Hematopoietic multipotent progenitor cell (in vitro differentiated cells): ENCODE results near the gene RASGRP3. TPM values are rescaled to one million over a fixed set of nuclear protein-coding genes. Genes with fewer than 3 reads are reported as not detected.
A peak's percentile ranks its signal among the peaks of the same experiment; 100 is the strongest.

Source experiments
- DNase-seq, 3 donors: peaks; one replicate each; pipeline ENCODE4 v3.0.0-alpha.2; 2011 to 2015; ENCODE audit warnings: low read depth in 2 of 3, low spot score in 2 of 3
- total RNA-seq: library from RNA; depleted of rRNA; stranded (reverse); fragments of >200 nt; gene quantifications from one replicate; pipeline ENCODE4 v1.2.3, GENCODE V29; 2012

RASGRP3 gene
- total RNA-seq, 1 donor = 5.7 TPM

DNA sequence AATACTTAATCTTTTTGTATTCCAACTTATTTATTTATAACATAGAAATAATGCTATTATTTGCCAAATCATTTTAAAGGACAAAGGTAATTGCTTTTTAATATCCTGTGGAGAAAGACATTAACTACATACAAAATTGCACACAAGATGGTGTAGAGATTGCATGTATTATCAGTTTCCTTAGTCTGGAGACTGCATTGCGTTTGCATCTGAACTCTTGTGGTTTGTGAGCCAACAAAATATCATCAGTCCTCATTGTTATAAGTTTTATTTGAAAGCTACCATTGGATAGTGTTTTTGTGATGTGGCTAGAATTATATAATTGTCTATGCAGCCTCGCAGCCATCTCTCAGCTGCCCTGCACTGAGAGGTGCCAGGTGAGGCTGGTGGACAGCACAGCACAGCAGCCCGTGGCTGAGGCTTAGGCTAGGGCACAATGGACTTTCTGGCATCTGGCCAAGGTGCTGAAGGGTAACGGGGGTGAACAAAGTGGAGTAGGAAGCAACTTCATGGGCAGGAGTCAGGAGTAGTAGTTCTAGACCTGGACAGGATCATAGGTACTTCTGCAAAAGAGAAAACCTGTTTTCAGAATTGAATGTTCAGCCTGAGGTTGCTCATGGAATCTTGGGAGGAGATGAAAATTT lies 15.1 kb downstream of the RASGRP3 start:
- peak in 1 of 3 donors; percentile 51 for DNase-seq

DNA sequence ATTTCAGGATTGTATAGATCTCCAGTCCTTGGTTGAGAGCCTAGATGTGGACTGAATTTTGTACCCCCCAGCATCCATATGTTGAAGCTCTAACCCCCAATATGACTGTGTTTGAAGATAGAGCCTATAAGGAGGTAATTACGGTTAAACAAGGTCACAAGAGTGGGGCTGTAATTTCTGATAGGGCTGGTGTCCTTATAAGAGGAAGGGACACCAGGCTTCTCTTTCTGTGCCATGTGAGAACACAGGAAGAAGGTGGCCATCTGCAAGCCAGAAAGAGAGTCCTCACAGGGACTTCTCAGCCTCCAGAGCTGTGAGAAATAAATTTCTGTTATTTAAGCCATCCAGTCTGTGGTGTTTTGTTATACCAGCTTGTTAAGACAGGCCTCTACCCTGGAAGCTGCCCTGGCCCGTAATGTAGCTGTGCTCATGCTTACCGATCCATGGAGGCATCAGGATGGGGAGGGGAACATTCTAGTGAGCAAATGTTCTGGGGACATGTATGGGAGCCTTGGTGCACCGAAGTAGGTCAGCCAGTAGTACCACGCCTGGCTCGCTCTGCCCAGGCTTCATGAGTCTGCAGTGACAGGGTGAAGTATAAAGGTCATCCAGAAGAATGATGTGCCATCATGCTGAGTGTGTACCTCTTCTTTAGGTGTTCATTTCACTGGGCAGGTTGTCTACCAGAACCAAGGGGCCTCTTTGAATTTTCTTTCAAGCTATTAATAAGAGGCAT lies 16.1 kb downstream of the RASGRP3 start:
- DNase-seq = peak in 1 of 3 donors; percentile 45

DNA sequence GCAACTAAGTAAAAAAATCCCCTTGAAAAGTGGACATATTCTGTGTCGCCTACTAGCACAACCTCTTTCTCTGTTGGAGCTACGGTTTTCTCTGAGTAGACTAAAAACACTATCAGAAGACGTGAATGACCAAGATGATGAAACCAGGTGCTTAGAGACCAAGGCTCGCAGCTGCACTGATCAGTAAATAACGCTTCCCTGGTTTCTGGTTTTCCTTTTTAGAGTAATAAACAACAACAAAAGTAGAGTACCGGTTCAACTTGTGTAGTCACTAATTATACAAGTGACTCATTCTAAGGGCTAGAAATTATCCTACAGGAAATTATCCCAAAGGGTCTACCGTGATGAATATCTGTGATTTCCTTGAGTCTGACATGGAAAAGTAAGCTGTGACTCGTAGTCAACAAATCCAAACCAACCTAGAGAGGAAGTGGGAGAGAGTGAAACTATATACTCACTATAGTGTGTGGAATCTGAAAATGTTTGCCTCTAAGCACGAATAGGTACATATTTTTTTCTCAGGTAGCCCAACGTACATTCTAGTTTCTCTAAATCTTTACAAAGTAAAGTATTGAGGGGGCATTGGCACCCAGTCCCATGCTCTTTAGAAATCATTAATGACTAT lies 17.8 kb downstream of the RASGRP3 start:
- no peak for DNase-seq

DNA sequence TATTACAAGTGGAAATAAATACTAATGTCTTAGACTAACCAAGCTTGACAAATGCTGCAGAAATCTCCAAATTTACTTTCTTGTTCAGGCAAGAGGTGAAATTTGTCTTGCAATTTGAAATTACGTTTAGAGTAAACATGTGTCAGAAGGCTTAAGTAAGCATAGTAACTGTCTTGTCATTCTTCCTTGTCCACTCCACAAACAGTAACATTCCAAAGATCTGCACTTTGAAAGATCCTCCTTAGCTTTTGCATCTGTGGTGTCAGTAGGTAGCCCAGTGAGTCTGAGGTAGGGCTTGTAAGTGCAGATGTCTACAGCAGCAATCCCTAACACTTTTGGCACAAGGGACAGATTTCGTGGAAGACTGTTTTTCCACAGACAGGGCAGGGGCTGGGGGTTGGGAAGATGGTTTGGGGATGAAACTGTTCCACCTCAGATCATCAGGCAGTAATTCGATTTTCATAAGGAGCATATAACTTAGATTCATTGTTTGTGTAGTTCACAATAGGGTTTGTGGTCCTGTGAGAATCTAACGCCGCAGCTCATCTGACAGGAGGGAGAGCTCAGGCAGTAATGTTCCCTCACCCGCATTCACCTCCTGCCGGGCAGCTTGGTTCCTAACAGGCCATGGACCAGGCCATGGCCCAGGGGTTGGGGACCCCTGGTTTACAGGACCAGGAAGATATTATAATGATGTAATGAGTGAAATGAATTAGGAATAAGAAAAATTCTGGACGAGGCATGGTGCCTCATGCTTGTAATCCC lies 18.6 kb downstream of the RASGRP3 start:
- no peak for DNase-seq

DNA sequence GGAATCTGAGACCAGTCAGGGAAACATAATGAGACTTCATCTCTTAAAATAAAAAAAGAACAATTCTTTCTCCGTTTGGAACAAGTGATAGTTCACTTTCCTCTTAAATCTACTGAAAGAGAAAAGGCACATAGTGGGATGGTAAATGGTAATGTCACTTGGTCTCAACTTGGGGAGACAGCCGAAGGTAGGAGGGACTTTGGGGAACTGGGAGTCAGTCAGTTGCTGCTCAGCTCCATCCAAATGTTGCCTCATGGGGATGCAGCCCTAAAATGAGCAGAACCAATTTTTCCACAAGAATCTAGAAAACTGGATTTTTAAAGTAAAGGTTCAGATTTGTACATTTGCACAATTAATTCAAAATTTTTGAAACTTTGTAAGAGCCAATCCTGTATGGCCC lies 19.2 kb downstream of the RASGRP3 start:
- no peak for DNase-seq

DNA sequence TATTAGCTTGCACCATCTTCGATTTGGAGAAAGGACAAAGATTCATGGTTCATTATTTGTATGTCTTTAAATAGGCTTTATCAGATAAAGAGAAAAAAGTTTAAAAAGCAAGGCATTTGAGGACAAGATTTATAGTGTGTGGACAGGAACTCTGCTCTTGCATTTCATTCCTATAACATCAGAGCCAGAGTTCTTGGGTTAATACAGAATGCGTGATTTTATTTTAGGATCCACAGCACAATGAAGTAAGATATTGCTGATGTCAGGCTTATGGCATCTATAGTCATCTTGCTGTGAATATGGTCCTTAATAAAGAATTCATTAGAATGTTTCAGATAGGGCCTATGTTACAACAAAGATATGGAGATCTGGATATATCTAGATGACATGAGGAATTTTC lies 19.7 kb downstream of the RASGRP3 start:
- DNase-seq = no peak

DNA sequence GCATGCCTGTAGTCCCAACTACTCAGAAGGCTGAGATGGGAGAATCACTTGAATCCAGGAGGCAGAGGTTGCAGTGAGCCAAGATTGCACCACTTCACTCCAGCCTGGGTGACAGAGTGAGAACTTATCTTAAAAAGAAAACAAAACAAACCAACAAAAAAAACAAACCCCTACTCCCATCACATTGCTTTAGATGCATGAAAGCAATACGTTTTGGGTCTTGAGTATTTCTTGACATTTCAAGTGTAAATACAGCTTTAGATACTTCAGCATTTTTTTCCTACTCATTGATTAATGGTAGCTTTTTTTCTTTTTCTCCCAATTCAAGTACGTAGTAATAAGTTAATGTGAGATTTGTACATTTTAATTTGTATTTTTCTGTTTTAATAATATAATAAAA lies 20.3 kb downstream of the RASGRP3 start:
- no peak for DNase-seq

DNA sequence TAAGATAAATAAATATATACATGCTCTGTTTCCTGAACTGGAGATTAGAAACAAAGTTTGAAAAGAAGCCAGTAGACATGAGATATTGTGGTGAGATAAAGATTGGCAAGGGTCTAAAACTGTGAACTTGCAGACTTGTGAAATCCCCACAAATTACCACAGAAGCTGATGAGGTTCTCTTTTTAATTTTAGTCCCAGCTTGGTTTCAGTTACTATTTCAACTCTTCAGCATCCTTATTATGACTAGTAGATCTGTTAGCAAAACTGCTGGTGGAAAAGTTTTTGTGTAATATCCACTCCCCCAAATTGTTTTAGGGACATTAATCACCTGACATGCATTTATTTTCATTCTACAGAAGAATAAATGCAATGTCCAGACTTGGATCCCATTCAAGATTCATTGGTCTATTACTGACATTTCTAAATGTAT lies 20.8 kb downstream of the RASGRP3 start:
- DNase-seq = peak in 2 of 3 donors; percentile 79 to 97

DNA sequence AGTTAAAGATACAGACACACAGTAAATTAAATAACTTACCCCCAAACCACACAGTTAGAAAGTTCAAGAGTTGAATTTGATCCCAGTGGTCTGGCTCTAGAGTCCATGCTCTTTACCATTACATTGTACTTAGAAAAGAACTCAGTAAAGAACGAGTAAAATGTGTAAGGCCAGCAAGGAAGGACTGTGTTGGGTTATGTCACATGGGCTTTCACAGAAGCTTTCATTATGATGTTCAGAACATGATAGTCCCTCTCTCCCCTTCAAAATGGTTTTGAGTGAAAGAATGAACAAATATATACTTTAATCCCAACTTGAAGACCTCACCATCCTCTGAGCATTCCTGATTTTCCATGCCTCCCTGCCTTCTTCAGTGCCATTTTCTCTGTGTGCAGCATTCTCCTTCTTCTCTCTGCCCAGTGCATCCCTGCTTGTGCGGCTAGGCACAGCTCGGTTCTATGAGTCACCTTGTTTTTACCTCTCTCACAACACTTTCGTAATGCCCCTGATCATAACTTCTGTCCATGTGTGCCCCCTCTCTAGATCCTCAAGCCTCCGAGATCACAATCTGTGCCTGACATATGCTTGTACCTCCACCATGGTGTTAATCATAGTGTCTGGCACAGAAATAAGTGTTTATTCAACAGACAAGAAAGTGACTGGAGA lies 22.0 kb downstream of the RASGRP3 start:
- DNase-seq = peak in 1 of 3 donors; percentile 29

DNA sequence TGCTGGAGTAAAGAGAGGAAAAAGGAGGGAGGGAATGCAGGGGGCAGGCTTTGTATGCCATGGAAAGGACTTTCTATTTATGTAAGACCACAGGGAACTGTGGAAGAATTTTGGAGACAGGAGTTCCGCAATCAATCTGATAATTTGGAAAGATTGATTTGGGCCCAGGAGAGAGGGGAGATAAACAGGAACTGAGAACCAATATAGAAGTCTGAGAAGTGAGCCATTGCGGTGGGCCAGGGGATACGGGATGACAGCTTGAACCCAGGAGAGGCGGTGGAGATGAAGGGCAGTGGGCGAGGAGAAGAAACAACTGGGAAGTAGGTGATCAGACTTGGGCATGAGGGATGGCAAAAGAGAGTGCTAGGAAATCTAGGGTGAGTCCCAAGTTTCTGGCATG lies 23.7 kb downstream of the RASGRP3 start:
- DNase-seq = no peak

DNA sequence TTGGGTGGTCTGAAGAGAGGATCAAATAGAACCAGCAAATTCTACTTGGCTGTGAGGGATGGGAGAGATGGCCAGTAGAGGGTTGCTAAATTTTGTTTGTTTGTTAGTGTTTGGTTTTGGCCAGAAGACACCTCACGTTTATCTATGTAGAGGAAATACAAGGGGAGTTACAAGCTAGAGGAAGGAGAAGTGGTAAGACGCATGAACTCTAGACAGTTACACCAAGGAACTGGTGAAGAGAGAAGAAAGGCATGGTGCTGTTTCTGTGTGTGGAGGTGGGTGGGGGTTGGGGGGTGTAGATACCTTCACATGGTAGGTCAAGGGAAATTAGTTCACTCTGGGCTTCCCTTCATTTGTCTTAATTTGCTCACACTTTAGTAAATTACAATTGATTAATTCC lies 25.6 kb downstream of the RASGRP3 start:
- DNase-seq = no peak

DNA sequence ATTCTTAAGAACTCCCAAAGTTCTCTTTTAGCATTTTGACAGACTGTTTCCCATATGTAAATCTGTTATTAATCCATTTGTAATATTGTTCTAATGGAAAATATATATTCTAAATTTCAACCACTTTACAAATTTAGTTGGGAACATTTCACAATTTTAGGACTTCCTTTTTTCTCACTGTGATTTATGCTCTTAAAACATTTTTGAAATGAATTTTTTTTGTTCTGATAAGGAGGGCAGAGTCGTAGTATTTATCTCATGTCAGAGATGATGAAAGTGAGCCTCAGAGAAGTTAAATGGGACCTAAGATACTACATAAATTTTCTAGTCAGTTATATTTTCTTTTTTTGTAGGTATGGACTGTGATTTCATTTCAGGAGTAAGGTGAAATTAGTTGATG lies 26.6 kb downstream of the RASGRP3 start:
- DNase-seq = peak in 1 of 3 donors; percentile 8

DNA sequence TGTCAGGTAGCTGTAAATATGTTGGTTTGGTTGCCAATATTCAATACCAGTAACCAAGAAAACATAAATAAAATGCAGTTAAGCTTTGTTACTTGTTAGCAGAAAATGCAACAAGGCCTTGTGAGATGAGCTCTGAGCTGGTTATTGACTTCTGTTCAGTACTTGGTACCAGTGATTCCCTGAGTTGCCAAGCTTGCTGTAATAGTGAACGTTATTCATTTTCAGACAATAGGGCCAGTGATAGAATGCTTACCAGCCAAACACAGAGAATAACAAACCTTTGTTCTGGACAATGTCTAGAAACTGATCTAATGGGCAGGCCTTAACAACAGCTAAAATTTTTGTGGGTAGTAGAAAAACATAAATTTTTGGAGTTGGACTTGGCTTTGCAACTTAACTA lies 29.5 kb downstream of the RASGRP3 start:
- no peak for DNase-seq

DNA sequence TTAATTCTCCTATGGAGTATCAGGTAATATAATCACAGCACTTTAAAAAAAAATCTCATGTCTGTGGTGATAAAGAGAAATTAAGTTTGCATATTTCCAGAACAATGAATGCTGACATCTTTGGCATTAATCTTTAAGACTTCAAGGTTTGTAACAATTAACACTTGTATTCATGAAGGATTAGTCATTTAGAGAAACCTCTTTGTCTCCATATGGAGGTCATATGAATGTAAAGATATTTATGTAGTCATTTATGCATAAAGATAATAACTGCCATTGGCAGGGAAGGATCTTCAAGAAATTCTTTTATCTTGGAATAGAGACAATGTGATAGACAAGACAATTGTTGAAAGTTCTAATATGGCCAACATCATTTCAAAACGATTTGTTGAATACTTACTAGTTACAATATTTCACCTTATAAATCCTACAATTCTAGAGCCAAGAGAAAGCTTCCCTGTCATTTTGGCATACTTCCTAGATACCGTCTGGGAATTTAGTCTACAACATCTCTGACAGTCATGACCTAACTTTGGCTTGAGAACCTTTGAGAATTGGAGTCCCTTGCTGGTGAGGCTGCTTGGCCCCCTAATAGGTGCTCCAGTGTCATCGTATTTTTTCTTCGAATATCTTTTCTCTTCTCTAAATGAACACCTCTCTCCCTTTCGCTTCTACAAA lies 33.6 kb downstream of the RASGRP3 start:
- no peak for DNase-seq

DNA sequence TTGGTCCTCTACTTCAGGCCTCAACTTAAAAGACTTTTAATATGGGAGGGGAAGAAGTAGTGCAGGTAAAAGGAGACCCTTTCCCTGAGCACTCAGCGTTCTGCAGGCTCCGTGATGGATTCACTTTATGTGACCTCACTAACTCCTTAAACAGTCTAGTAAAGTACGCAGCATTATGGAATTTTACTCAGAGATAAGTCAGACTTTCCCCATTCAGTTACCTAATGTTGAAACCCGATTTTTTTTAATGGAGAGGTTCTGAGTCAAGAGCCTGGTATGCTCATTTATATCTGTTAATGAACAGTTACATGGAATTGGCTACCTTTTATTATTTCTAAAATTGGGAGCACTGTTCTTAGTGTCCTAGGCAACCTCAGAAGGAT lies 34.1 kb downstream of the RASGRP3 start:
- DNase-seq = no peak

DNA sequence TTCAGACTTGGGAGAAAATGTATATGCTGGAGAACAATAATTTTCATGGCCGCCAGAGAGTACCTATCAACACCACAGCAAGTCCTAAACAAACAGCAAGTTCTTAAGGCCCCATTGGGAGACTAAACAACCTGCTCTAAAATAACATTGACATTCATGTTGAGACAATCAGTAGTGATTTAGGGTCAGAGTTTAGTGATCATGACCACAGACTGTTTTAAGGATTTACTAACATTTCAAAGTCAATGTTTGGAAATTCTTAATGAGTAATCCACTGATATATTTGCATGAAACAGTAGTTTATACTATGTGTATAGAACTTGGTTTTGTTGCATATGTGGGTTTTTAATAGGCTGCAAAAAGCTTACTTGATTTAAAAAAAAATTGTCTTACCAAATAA lies 34.7 kb downstream of the RASGRP3 start:
- no peak for DNase-seq

DNA sequence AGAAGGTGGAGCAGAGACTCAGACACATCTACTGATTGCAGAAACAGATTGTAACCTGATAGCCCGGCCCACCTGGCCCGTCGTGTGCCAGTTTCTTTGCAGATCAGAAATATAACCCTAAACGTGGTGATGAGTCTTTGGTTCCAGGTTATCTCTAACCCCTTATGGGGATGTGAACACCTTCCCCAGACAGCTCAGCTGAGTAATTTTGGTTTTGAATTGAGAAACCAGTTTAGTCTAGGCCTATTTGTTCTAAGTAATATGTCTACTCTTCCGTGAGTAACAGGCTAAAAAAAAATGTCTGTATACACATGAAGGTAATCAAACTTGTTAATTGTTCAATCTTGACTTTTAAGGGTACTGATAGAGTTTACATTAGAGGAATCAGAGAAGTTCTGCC lies 35.7 kb downstream of the RASGRP3 start:
- DNase-seq = no peak

DNA sequence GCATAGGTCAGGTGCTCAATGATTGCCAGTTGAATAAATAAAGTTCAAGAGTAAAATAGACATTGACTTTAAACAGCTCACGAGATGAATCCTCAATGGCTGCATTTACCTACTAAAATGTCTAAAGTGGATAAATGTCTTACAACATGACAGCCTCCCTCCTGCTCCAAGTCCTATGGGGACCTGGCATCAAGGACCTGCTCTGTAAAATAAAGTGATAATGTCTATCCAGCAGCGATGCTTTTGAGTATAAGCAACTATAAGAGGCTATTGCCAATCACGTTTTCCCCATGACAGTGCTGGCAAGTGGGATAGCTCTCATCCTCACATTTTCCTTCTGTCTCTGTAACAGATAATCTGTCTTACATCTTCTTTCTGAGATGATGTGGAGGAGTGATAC lies 37.0 kb downstream of the RASGRP3 start:
- no peak for DNase-seq

DNA sequence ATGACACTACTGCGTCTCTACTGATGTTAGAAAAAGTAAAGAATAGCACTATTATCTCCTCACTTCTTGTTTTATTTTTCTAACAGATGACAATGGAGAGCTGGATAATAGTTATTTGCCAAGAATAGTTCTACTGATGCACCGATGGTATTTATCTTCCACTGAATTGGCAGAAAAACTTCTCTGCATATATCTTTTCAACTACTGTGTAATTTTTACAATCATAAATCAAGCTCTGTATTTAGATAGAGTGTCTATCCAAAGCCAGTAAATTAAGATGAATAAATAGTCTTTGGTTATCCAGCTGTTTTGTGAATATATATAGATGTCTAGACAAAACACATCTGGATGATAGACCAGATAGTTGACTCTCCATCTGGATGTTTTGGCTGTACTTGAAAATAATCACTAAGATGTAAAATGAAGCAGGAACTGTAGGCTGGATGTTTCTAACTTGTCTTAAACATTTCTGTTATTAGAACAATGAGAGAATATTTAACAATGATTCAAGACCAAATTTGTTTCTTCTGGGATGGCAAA lies 40.1 kb downstream of the RASGRP3 start:
- no peak for DNase-seq

DNA sequence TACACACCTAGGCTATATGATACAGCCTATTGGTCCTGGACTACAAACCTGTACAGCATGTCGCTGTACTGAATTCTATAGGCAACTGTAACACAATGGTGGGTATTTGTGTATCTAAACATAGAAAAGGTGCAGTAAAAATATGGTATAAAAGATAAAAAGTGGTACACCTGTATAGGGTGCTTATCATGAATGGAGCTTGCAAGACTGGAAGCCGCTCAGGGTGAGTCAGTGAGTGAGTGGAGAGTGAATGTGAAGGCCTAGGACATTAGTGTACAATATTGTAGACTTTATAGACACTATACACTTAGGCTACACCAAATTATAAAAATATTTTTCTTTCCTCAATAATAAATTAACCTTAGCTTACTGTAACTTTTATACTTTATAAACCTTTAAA lies 41.8 kb downstream of the RASGRP3 start:
- no peak for DNase-seq
